ENCODE results near the gene ARID3C.

The ARID3C gene

GRCh38 chr9:34628656-34629490 is at the start of gene ARID3C:
Gene ARID3C (minus strand): TSS chr9:34629066. CDS start chr9:34628014, 1,052 bp downstream.
- peak; percentile 70 for DNase-seq (ENCODE audit: low spot score)

GRCh38 chr9:34675869-34676268 is 47.0 kb upstream of the ARID3C start:
- DNase-seq (ENCODE audit: low spot score) = peak; percentile 33

GRCh38 chr9:34675048-34675714 is 46.3 kb upstream of the ARID3C start:
- DNase-seq (ENCODE audit: low spot score) = peak; percentile 84

GRCh38 chr9:34674440-34674839 is 45.6 kb upstream of the ARID3C start:
- no peak for DNase-seq (ENCODE audit: low spot score)

- DNase-seq (ENCODE audit: low spot score) = no peak
Measured at GRCh38 chr9:34671307-34671706, 42.4 kb upstream of the ARID3C start.

- DNase-seq (ENCODE audit: low spot score) = no peak
Measured at GRCh38 chr9:34669809-34670562, 41.1 kb upstream of the ARID3C start.

- peak; percentile 97 for DNase-seq (ENCODE audit: low spot score)
Measured at GRCh38 chr9:34665381-34666250, 36.8 kb upstream of the ARID3C start.

- DNase-seq (ENCODE audit: low spot score) = no peak
Measured at GRCh38 chr9:34665067-34665380, 36.2 kb upstream of the ARID3C start.

GRCh38 chr9:34664281-34665066 is 35.6 kb upstream of the ARID3C start:
- DNase-seq (ENCODE audit: low spot score) = peak; percentile 84

- DNase-seq (ENCODE audit: low spot score) = no peak
Measured at GRCh38 chr9:34663303-34663605, 34.4 kb upstream of the ARID3C start.

GRCh38 chr9:34662526-34663302 is 33.8 kb upstream of the ARID3C start, which contains the start of gene CCL27:
Gene CCL27 (minus strand): TSS chr9:34662657. CDS start chr9:34662633, 24 bp downstream.
- no peak for DNase-seq (ENCODE audit: low spot score)

- DNase-seq (ENCODE audit: low spot score) = no peak
Measured at GRCh38 chr9:34659592-34660253, 30.9 kb upstream of the ARID3C start.

- no peak for DNase-seq (ENCODE audit: low spot score)
Measured at GRCh38 chr9:34658461-34658860, 29.6 kb upstream of the ARID3C start.

GRCh38 chr9:34656992-34657391 is 28.1 kb upstream of the ARID3C start:
- DNase-seq (ENCODE audit: low spot score) = no peak

GRCh38 chr9:34655394-34655793 is 26.5 kb upstream of the ARID3C start:
- no peak for DNase-seq (ENCODE audit: low spot score)

GRCh38 chr9:34654323-34655051 is 25.6 kb upstream of the ARID3C start:
- DNase-seq (ENCODE audit: low spot score) = peak; percentile 88

GRCh38 chr9:34653151-34654072 is 24.5 kb upstream of the ARID3C start:
- DNase-seq (ENCODE audit: low spot score) = peak; percentile 52

GRCh38 chr9:34652602-34653000 is 23.7 kb upstream of the ARID3C start:
- peak; percentile 25 for DNase-seq (ENCODE audit: low spot score)

Data from GM03348 (cell line).